Prostate gland (tissue), 2 donors: ENCODE data around the gene ARID4B. TPM values are rescaled to one million over a fixed set of nuclear protein-coding genes. Genes with fewer than 3 reads are reported as not detected.
A peak's percentile ranks its signal among the peaks of the same experiment; 100 is the strongest.
"Not testable (repeated sequence)": the region's sequence is repeated elsewhere in the genome, so short reads cannot be mapped to it uniquely, and the experiment has no call there.

Experiments used
- DNase-seq: peaks from one replicate; pipeline ENCODE4 v3.0.0-alpha.2; 2019; ENCODE audit warnings: low spot score
- H3K27ac ChIP-seq, 2 donors: fragments of 200-600 bp; sonication (generic); 2 replicates each; pipeline ENCODE4 v1.5.1; 2017 to 2019
- H3K27me3 ChIP-seq: fragments of 200-600 bp; sonication (generic); replicated peaks from 2 replicates; pipeline ENCODE4 v1.5.1; 2019; ENCODE audit not compliant: insufficient read depth
- H3K36me3 ChIP-seq, 2 donors: fragments of 200-600 bp; sonication (generic); 1 replicate in 1 of 2; 2 replicates in 1 of 2; pipeline versions ENCODE4 v1.5.1 to v1.8.1; 2017 to 2019
- H3K4me1 ChIP-seq: fragments of 200-600 bp; sonication (generic); replicated peaks from 2 replicates; pipeline ENCODE4 v1.5.1; 2019
- H3K4me3 ChIP-seq, 2 donors: fragments of 200-600 bp; sonication (generic); 2 replicates each; pipeline ENCODE4 v1.5.1; 2017 to 2019
- H3K9me3 ChIP-seq: fragments of 200-600 bp; sonication (generic); 2 replicates; pipeline ENCODE4 v1.5.1; 2017
- CTCF ChIP-seq, 4 experiments: fragments of 200-600 bp in 2 of 4; fragments of 450-650 bp in 2 of 4; sonication (generic) in 2 of 4; IDR thresholded peaks; 1 replicate in 3 of 4; 2 replicates in 1 of 4; pipeline ENCODE4 v1.5.1; 2016 to 2019; ENCODE audit warnings: antibody characterized with exemption in 4 of 4, mild to moderate bottlenecking in 2 of 4, moderate library complexity in 2 of 4
- POLR2A ChIP-seq: fragments of 450-650 bp; IDR thresholded peaks from one replicate; pipeline ENCODE4 v1.6.1; 2016; ENCODE audit warnings: antibody characterized with exemption, mild to moderate bottlenecking
- POLR2AphosphoS5 ChIP-seq: sonication (generic); formaldehyde crosslinking; IDR thresholded peaks from one replicate; pipeline ENCODE4 v1.6.1; 2017; ENCODE audit warnings: antibody characterized with exemption
- WGBS: methylation state at CpG from one replicate; pipeline ENCODE4 v1.1.5; 2018; 5-methylcytosine and 5-hydroxymethylcytosine counted together
- intact Hi-C: fragments of 100-400 bp; cut with DNase I; formaldehyde crosslinking; loops from one replicate; pipeline ENCODE4 v1.14.2; 2022
- total RNA-seq, 2 donors: library from RNA; depleted of rRNA; stranded (reverse); fragments of >200 nt; gene quantifications; one replicate each; pipeline ENCODE4 v1.1.0, GENCODE V29; 2016

Gene ARID4B
- total RNA-seq, 2 donors from 2014 or later: 28.6 to 46.4 TPM

DNA sequence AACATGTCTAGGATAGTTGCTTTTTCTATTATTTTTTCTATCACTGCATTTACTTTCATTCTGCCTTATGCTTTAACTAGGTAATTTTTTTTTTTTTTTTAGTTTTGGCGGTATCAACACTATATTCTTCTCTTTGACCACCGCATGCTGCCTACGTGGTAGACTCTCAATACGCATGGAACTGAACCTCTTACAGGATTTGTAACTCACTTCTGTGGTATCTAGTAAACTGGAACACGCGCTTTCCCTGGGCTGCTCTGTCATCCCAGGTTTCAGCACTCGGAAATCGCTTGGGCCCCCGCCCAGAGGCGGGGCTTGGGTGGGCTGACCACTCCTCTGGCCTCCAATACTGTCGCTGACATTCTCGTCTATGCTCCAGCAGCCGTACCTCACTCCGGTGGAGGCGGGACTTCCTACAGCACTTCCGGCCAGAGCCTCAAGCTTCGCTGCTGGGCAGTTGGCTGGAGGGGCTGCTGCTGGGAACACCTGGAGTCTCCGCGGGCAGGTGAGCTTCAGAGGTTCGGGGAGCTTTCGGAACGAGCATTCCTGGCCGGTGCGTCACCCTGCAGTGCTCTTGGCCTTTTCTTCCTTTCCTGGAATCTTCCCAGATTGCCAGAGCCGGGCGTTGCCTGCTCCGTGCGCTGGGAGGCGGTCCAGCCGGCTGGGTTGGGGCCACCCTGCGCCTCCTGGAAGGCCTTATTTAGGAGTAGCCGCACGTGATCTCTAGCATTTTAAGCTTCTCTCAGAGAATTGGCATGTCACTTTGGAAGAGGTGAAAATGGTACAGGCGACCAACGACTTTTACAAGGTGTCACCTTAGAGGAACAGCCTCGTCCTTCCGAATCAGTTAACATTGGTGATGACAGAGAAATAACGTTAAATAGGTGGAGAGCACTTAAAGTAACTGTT is 39.3 kb upstream of the ARID4B start, which contains the start of gene TBCE:
Gene TBCE, plus strand, starts transcription at position 428 of the 909 bp plus-strand sequence. CDS start 12,623 bp downstream, outside the sequence.
- peak; percentile 98 for DNase-seq
- peak in 1 of 4 experiments; percentile 30 for TF ChIP-seq CTCF (IDR thresholded peaks at IDR 0.05)
- peak; percentile 95 for TF ChIP-seq POLR2AphosphoS5
- TF ChIP-seq POLR2A: peak; percentile 83
- peak within 1 kb of the TSS; percentile 40 to 60 for H3K4me3 ChIP-seq
- no peaks in the 10 kb centered on the region for H3K4me1 ChIP-seq
- no peaks in the 10 kb centered on the region for H3K27me3 ChIP-seq
- no peaks in the 10 kb centered on the region for H3K9me3 ChIP-seq
- H3K36me3 ChIP-seq: no peaks in the 10 kb centered on the region
- intact Hi-C loops: no loop called here
- H3K27ac ChIP-seq: peak within 1 kb of the TSS; percentile 61 to 83
- under 1% methylated on average over 38 of the region's 38 CpGs for WGBS

DNA sequence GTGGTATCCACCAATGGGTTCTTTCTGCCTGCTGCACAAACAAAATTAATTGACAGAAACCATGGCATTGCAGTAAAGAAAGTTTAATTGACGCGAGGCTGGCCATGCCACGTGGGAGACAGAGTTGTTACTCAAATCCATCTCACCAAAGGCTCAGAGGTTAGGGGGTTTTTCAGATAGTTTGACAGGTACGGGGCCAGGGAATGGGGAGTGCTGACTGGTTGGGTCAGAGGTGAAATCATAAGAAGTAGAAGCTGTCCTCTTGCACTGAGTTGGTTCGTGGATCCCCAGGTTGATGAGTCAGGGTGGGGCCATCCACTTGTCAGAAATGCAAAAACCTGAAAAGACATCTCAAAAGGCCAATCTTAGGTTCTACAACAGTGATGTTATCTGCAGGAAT is 38.3 kb upstream of the ARID4B start:
- no peak for TF ChIP-seq POLR2A
- no peak for TF ChIP-seq POLR2AphosphoS5
- TF ChIP-seq CTCF (IDR thresholded peaks at IDR 0.05): no peak
- no peak for DNase-seq
- no peaks in the 10 kb centered on the region for H3K27me3 ChIP-seq
- intact Hi-C loops: no loop called here
- WGBS: 84% methylated on average over 5 of the region's 5 CpGs
- H3K27ac ChIP-seq: no peak overlapping the region
- H3K36me3 ChIP-seq: no peaks in the 10 kb centered on the region
- H3K4me1 ChIP-seq: no peaks in the 10 kb centered on the region
- H3K4me3 ChIP-seq: no peak overlapping the region
- no peaks in the 10 kb centered on the region for H3K9me3 ChIP-seq

- H3K27me3 ChIP-seq, DNase-seq, H3K4me1 ChIP-seq, H3K4me3 ChIP-seq, H3K9me3 ChIP-seq, intact Hi-C loops, H3K36me3 ChIP-seq, H3K27ac ChIP-seq: not testable (repeated sequence)
- WGBS: 97% methylated on average over 9 of the region's 9 CpGs
These were observed 36.2 kb upstream of the ARID4B start for GRCh38 chr1:235364189-235364588.

DNA sequence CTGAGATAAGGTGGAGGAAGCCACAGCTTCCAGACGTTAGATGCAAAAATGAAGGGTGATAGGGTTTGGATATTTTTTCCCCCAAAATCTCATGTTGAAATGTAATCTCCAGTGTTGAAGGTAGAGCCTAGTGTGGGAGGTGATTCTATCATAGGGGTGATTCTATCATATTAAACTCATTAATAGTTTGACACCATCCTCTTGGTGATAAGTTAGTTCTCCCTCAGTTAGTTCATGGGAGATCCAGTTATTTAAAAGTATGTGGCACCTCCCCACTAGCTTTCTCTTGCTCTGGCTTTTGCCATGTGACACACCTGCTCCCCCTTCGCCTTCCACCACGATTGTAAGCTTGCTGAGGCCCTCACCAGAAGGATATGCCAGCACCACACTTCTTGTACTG is 30.9 kb upstream of the ARID4B start:
- no peaks in the 10 kb centered on the region for H3K4me1 ChIP-seq
- TF ChIP-seq CTCF (IDR thresholded peaks at IDR 0.05) (no peak), POLR2A (no peak), POLR2AphosphoS5 (no peak)
- 91% methylated on average over 3 of the region's 3 CpGs for WGBS

GRCh38 chr1:235357485-235358373 is 29.8 kb upstream of the ARID4B start:
- DNase-seq: no peak
- 66% methylated on average over 11 of the region's 11 CpGs for WGBS
- TF ChIP-seq CTCF (IDR thresholded peaks at IDR 0.05): no peak
- TF ChIP-seq POLR2A: no peak
- TF ChIP-seq POLR2AphosphoS5: no peak
- Histone ChIP-seq H3K4me3 (no peak overlapping the region), H3K27me3 (no peaks in the 10 kb centered on the region), H3K27ac (no peak overlapping the region), H3K9me3 (no peaks in the 10 kb centered on the region), H3K36me3 (no peaks in the 10 kb centered on the region), H3K4me1 (no peaks in the 10 kb centered on the region)
- intact Hi-C loops: no loop called here

More for the DNA sequence above, 30.9 kb upstream of the ARID4B start:
- H3K4me3 ChIP-seq: no peak overlapping the region
- no peaks in the 10 kb centered on the region for H3K27me3 ChIP-seq
- no peak for DNase-seq
- H3K9me3 ChIP-seq: no peaks in the 10 kb centered on the region
- no peaks in the 10 kb centered on the region for H3K36me3 ChIP-seq
- intact Hi-C loops: no loop called here
- no peak overlapping the region for H3K27ac ChIP-seq
